Endodermal cell (in vitro differentiated cells): Measurements from ENCODE around the gene IL1RAPL2. TPM values are rescaled to one million over a fixed set of nuclear protein-coding genes. Genes with fewer than 3 reads are reported as not detected.

Experiments used
- DNase-seq: peaks from one replicate; pipeline ENCODE4 v3.0.0-alpha.2; 2017
- H3K27ac ChIP-seq: 2 replicates; pipeline ENCODE4 v1.5.1; 2013; ENCODE audit warnings: mild to moderate bottlenecking, low read depth, low read length, moderate library complexity
- H3K27me3 ChIP-seq: 2 replicates; pipeline ENCODE4 v1.6.1; 2013; ENCODE audit warnings: mild to moderate bottlenecking, low read length, moderate library complexity; ENCODE audit not compliant: insufficient read depth, control insufficient read depth, poor library complexity, severe bottlenecking
- H3K36me3 ChIP-seq: 2 replicates; pipeline ENCODE4 v1.7.0; 2013; ENCODE audit warnings: mild to moderate bottlenecking, low read length, moderate library complexity; ENCODE audit not compliant: control insufficient read depth, insufficient read depth
- H3K4me1 ChIP-seq: one replicate; pipeline ENCODE4 v1.7.0; 2013; ENCODE audit warnings: low read length; ENCODE audit not compliant: control insufficient read depth, insufficient read depth
- H3K4me3 ChIP-seq: 2 replicates; pipeline ENCODE4 v1.5.1; 2013; ENCODE audit warnings: mild to moderate bottlenecking, low read length, moderate library complexity
- H3K9ac ChIP-seq: 2 replicates; pipeline ENCODE4 v1.6.1; 2013; ENCODE audit warnings: mild to moderate bottlenecking, low read length, moderate library complexity; ENCODE audit not compliant: poor library complexity, severe bottlenecking; ENCODE audit errors: extremely low read depth
- H3K9me3 ChIP-seq: 2 replicates; pipeline ENCODE4 v1.6.1; 2013; ENCODE audit warnings: mild to moderate bottlenecking, low read length, moderate library complexity; ENCODE audit not compliant: control insufficient read depth
- H3K27ac Mint-ChIP-seq: 2 replicates; pipeline ENCODE4 v1.8.0; 2020; ENCODE audit warnings: mixed read lengths
- H3K27me3 Mint-ChIP-seq: 2 replicates; pipeline ENCODE4 v1.8.0; 2021; ENCODE audit warnings: mild to moderate bottlenecking, mixed read lengths; ENCODE audit not compliant: insufficient read depth
- H3K36me3 Mint-ChIP-seq: 2 replicates; pipeline ENCODE4 v1.8.0; 2020; ENCODE audit warnings: low read depth, mixed read lengths
- H3K4me1 Mint-ChIP-seq: 2 replicates; pipeline ENCODE4 v1.8.0; 2020; ENCODE audit warnings: mixed read lengths
- H3K4me3 Mint-ChIP-seq: 2 replicates; pipeline ENCODE4 v1.8.0; 2020; ENCODE audit warnings: mild to moderate bottlenecking, moderate library complexity, mixed read lengths
- H3K9me3 Mint-ChIP-seq: 2 replicates; pipeline ENCODE4 v1.8.0; 2020; ENCODE audit warnings: mild to moderate bottlenecking, mixed read lengths
- CTCF ChIP-seq: fragments of 200-600 bp; sonication (generic); conservative IDR thresholded peaks from 2 replicates; pipeline ENCODE4 v1.5.0; 2021; ENCODE audit warnings: antibody characterized with exemption, mild to moderate bottlenecking
- WGBS, 2 experiments: methylation state at CpG; one replicate each; pipeline versions ENCODE4 v1.1.5 to v1.1.7; 2013; ENCODE audit warnings: missing lambda C conversion rate in 2 of 2, mixed read lengths in 1 of 2; ENCODE audit not compliant: insufficient coverage in 1 of 2, insufficient read length in 1 of 2; 5-methylcytosine and 5-hydroxymethylcytosine counted together
- total RNA-seq, 2 donors: library from RNA; stranded (reverse); fragmentation: NEBNext Ultra II Directional in 1 of 2; extraction: Animal tissue kit (Norgen Biotek cat#: 25700) in 1 of 2; gene quantifications; 2 replicates in 1 of 2; 3 replicates in 1 of 2; pipeline ENCODE4 v1.2.1, GENCODE V29; 2021

The IL1RAPL2 gene
- total RNA-seq, 2 donors from 2014 or later = 0.13 TPM; not detected in 1

- Histone ChIP-seq H3K4me3 (no peak overlapping the region), H3K36me3 (no peaks in the 10 kb centered on the region), H3K27me3 (no peaks in the 10 kb centered on the region), H3K27ac (no peak overlapping the region), H3K9me3 (no peaks in the 10 kb centered on the region), H3K4me1 (no peaks in the 10 kb centered on the region), H3K9ac (no peak overlapping the region)
- Mint-ChIP-seq H3K4me3 (no peak overlapping the region), H3K9me3 (peaks cover 37% of the 10 kb centered on the region), H3K4me1 (no peaks in the 10 kb centered on the region), H3K36me3 (no peaks in the 10 kb centered on the region), H3K27me3 (no peaks in the 10 kb centered on the region), H3K27ac (no peak overlapping the region)
- WGBS, 2 experiments = 93 to 100% methylated on average over 2 to 3 of the region's 3 CpGs
- no peak for DNase-seq
- TF ChIP-seq CTCF = no peak
These were observed 94.1 kb downstream of the IL1RAPL2 start for GRCh38 chrX:104660092-104660491.

- no peak for TF ChIP-seq CTCF
- no peak for DNase-seq
- Mint-ChIP-seq H3K27me3 (no peaks in the 10 kb centered on the region), H3K4me3 (no peak overlapping the region), H3K4me1 (no peaks in the 10 kb centered on the region), H3K36me3 (no peaks in the 10 kb centered on the region), H3K9me3 (peaks cover 19% of the 10 kb centered on the region), H3K27ac (no peak overlapping the region)
- Histone ChIP-seq H3K4me1 (no peaks in the 10 kb centered on the region), H3K9me3 (no peaks in the 10 kb centered on the region), H3K9ac (no peak overlapping the region), H3K27ac (no peak overlapping the region), H3K36me3 (no peaks in the 10 kb centered on the region), H3K4me3 (no peak overlapping the region), H3K27me3 (no peaks in the 10 kb centered on the region)
These were observed 96.7 kb downstream of the IL1RAPL2 start for GRCh38 chrX:104662694-104663093.

- no peaks in the 10 kb centered on the region for H3K36me3 ChIP-seq
- H3K27me3 ChIP-seq = no peaks in the 10 kb centered on the region
- TF ChIP-seq CTCF = no peak
- DNase-seq = no peak
- Mint-ChIP-seq H3K36me3 (no peaks in the 10 kb centered on the region), H3K27me3 (no peaks in the 10 kb centered on the region), H3K9me3 (peaks cover 19% of the 10 kb centered on the region), H3K4me1 (no peaks in the 10 kb centered on the region), H3K4me3 (no peak overlapping the region), H3K27ac (no peak overlapping the region)
- no peak overlapping the region for H3K9ac ChIP-seq
- 83% methylated on average over 1 of the region's 1 CpG; no CpG with 5 or more reads in 1 of the 2 experiments for WGBS, 2 experiments
- no peaks in the 10 kb centered on the region for H3K4me1 ChIP-seq
- H3K4me3 ChIP-seq = no peak overlapping the region
- no peaks in the 10 kb centered on the region for H3K9me3 ChIP-seq
- H3K27ac ChIP-seq = no peak overlapping the region
These were observed 99.7 kb downstream of the IL1RAPL2 start for GRCh38 chrX:104665691-104666090.
